ENCODE data around the gene UHRF1.

DNA sequence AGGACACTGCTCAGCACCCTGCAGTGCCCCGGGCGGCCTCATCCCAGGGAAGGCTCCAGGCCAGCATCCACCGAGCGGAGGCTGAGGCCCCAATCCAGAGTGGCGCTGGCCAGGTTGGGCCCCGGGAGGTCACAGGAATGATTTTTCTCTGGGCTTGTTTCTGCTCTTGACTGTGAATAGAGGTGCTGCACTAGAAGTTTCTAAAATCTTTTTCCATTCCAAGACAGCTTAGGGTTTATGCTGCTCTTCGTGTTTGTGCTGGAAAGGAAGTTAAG, 74.7 kb downstream of the UHRF1 start:
- TF ChIP-seq, protein P1, sequence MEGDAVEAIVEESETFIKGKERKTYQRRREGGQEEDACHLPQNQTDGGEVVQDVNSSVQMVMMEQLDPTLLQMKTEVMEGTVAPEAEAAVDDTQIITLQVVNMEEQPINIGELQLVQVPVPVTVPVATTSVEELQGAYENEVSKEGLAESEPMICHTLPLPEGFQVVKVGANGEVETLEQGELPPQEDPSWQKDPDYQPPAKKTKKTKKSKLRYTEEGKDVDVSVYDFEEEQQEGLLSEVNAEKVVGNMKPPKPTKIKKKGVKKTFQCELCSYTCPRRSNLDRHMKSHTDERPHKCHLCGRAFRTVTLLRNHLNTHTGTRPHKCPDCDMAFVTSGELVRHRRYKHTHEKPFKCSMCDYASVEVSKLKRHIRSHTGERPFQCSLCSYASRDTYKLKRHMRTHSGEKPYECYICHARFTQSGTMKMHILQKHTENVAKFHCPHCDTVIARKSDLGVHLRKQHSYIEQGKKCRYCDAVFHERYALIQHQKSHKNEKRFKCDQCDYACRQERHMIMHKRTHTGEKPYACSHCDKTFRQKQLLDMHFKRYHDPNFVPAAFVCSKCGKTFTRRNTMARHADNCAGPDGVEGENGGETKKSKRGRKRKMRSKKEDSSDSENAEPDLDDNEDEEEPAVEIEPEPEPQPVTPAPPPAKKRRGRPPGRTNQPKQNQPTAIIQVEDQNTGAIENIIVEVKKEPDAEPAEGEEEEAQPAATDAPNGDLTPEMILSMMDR (IDR thresholded peaks at IDR 0.05) = no peak
- TF ChIP-seq POLR2A (IDR thresholded peaks at IDR 0.05) = no peak
